Ishikawa (cell line): Measurements from ENCODE around the gene RPL15.

Experiments
- CEBPB ChIP-seq: IDR thresholded peaks from 2 replicates; pipeline ENCODE4 v1.6.1; 2012
- EGR1 ChIP-seq: IDR thresholded peaks from 2 replicates; pipeline ENCODE4 v1.6.1; 2012
- FOXM1 ChIP-seq: IDR thresholded peaks from 2 replicates; pipeline ENCODE4 v1.6.1; 2012; ENCODE audit warnings: low read depth, borderline replicate concordance
- RAD21 ChIP-seq: IDR thresholded peaks from 2 replicates; pipeline ENCODE4 v1.6.1; 2012; ENCODE audit warnings: low read depth
- TF ChIP-seq, protein P1 (sequence below): IDR thresholded peaks from 2 replicates; pipeline ENCODE4 v1.6.1; 2012; ENCODE audit warnings: low read depth, mild to moderate bottlenecking

DNA sequence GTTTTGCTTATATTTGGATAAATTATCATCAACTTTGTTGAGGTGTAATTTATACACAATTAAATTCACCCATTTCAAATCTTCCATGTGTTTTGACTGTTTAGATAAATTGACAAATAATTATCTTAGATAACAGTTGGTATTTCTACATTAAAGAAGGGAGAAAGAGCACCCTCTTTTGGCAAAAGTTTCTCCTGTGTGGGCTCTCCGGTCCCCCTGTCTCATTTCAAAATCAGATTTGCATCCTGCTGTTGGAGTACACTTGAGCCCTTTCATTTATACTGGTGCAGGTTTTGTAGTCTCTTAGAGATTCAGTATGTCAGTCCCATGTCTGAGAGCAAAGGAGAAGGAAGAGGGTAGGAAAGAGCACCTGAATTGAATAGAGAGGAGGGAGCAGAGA, 49.5 kb upstream of the RPL15 start:
- TF ChIP-seq RAD21: no peak
- TF ChIP-seq EGR1: no peak
- no peak for TF ChIP-seq CEBPB
- TF ChIP-seq FOXM1: no peak
- TF ChIP-seq, protein P1, sequence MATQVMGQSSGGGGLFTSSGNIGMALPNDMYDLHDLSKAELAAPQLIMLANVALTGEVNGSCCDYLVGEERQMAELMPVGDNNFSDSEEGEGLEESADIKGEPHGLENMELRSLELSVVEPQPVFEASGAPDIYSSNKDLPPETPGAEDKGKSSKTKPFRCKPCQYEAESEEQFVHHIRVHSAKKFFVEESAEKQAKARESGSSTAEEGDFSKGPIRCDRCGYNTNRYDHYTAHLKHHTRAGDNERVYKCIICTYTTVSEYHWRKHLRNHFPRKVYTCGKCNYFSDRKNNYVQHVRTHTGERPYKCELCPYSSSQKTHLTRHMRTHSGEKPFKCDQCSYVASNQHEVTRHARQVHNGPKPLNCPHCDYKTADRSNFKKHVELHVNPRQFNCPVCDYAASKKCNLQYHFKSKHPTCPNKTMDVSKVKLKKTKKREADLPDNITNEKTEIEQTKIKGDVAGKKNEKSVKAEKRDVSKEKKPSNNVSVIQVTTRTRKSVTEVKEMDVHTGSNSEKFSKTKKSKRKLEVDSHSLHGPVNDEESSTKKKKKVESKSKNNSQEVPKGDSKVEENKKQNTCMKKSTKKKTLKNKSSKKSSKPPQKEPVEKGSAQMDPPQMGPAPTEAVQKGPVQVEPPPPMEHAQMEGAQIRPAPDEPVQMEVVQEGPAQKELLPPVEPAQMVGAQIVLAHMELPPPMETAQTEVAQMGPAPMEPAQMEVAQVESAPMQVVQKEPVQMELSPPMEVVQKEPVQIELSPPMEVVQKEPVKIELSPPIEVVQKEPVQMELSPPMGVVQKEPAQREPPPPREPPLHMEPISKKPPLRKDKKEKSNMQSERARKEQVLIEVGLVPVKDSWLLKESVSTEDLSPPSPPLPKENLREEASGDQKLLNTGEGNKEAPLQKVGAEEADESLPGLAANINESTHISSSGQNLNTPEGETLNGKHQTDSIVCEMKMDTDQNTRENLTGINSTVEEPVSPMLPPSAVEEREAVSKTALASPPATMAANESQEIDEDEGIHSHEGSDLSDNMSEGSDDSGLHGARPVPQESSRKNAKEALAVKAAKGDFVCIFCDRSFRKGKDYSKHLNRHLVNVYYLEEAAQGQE: no peak
